K562 (cell line): ENCODE results near the gene FEN1. TPM values are rescaled to one million over a fixed set of nuclear protein-coding genes. Genes with fewer than 3 reads are reported as not detected.

ENCODE experiments used
- ATAC-seq: fragments of 200-7000 bp; cut with Tn5 transposase; 3 replicates; pipeline ENCODE4 v1.9.1; 2020; ENCODE audit warnings: moderate library complexity
- BruUV-seq: library from RNA; stranded (reverse); fragments of 400-500 nt; replicated peaks from 2 replicates; lab custom pipeline; 2021; lab: Mats Ljungman, UMichigan
- CTCF ChIA-PET: fragments of 300-600 bp; formaldehyde crosslinking; extraction: SDS; loops from one replicate; lab custom pipeline; 2021; ENCODE audit warnings: low intra/inter-chr PET ratio; lab: Yijun Ruan, JAX
- POLR2A ChIA-PET: fragments of 300-600, 350-650 bp; sonication (Branson Sonifier 250); formaldehyde crosslinking; extraction: SDS; loops from one replicate; lab custom pipeline; 2021; ENCODE audit warnings: antibody characterized with exemption, inconsistent platforms; lab: Yijun Ruan, JAX
- DNase-seq, 4 experiments: peaks; one replicate each; pipeline versions ENCODE4 v3.0.0 to v3.0.0-alpha.2; 2011 to 2018; ENCODE audit warnings: low spot score in 3 of 4, mixed read lengths in 3 of 4; ENCODE audit errors: extremely low read depth in 1 of 4
- FAIRE-seq: peaks from 2 replicates; lab custom pipeline; 2011; peaks lifted over from hg19 to GRCh38; lab: Jason Lieb, UNC
- H2AFZ ChIP-seq: 2 replicates; pipeline ENCODE4 v1.6.0; 2011; ENCODE audit warnings: low read depth, low read length, control low read depth, inconsistent platforms
- H3K27ac ChIP-seq: fragments of 200-600 bp; 3 replicates; pipeline ENCODE4 v1.8.0; 2011; ENCODE audit warnings: low read depth, mild to moderate bottlenecking, control low read depth, inconsistent platforms, low read length, moderate library complexity, mixed read lengths; ENCODE audit errors: extremely low read depth
- H3K27me3 ChIP-seq, 2 experiments: fragments of 300-600 bp in 1 of 2; 2 replicates in 1 of 2; 3 replicates in 1 of 2; pipeline versions ENCODE4 v1.6.0 to v1.8.0; 2011; ENCODE audit warnings: inconsistent platforms in 2 of 2, low read length in 2 of 2, mild to moderate bottlenecking in 1 of 2, mixed read lengths in 1 of 2, moderate library complexity in 1 of 2; ENCODE audit not compliant: control insufficient read depth in 2 of 2, insufficient read depth in 2 of 2
- H3K36me3 ChIP-seq: fragments of 300-600 bp; 3 replicates; pipeline ENCODE4 v1.8.0; 2011; ENCODE audit warnings: mild to moderate bottlenecking, low read length, inconsistent platforms; ENCODE audit not compliant: control insufficient read depth, insufficient read depth
- H3K4me1 ChIP-seq, 2 experiments: fragments of 200-600 bp in 1 of 2; replicated peaks in 1 of 2; 2 replicates in 1 of 2; 3 replicates in 1 of 2; pipeline versions ENCODE4 v1.5.1 to v1.8.0; 2011; ENCODE audit warnings: inconsistent platforms in 2 of 2, low read length in 2 of 2, mild to moderate bottlenecking in 1 of 2, mixed read lengths in 1 of 2, moderate library complexity in 1 of 2; ENCODE audit not compliant: control insufficient read depth in 2 of 2, insufficient read depth in 2 of 2
- H3K4me2 ChIP-seq: 2 replicates; pipeline ENCODE4 v1.6.1; 2011; ENCODE audit warnings: low read length, control low read depth, inconsistent platforms, mixed read lengths; ENCODE audit not compliant: insufficient read depth
- H3K4me3 ChIP-seq: fragments of 200-600 bp; sonication (generic), shearing (Covaris generic); 2 replicates; pipeline ENCODE4 v1.5.1; 2016; ENCODE audit warnings: control low read depth, inconsistent platforms
- H3K79me2 ChIP-seq: fragments of 200-600 bp; 3 replicates; pipeline ENCODE4 v1.8.0; 2011; ENCODE audit warnings: low read length, inconsistent platforms; ENCODE audit not compliant: control insufficient read depth, insufficient read depth
- H3K9ac ChIP-seq, 2 experiments: 2 replicates each; pipeline versions ENCODE4 v1.6.0 to v1.6.1; 2011; ENCODE audit warnings: low read depth in 2 of 2, low read length in 2 of 2, control low read depth in 1 of 2, inconsistent platforms in 1 of 2, mild to moderate bottlenecking in 1 of 2, mixed read lengths in 1 of 2; ENCODE audit not compliant: insufficient read depth in 1 of 2
- H3K9me1 ChIP-seq: one replicate; pipeline ENCODE4 v1.6.0; 2011; ENCODE audit warnings: inconsistent platforms, mild to moderate bottlenecking, low read length, moderate library complexity; ENCODE audit not compliant: control insufficient read depth, insufficient read depth
- H3K9me3 ChIP-seq: replicated peaks from 2 replicates; pipeline ENCODE4 v1.5.1; 2011; ENCODE audit warnings: low read depth, low read length, inconsistent platforms; ENCODE audit not compliant: control insufficient read depth, insufficient read depth
- H4K20me1 ChIP-seq: replicated peaks from 2 replicates; pipeline ENCODE4 v1.6.1; 2011; ENCODE audit warnings: low read length, inconsistent platforms, mixed read lengths; ENCODE audit not compliant: control insufficient read depth, insufficient read depth
- BCLAF1 ChIP-seq, 2 experiments: fragments of 450-650 bp in 1 of 2; IDR thresholded peaks; 2 replicates each; pipeline ENCODE4 v1.6.1; 2011 to 2017; ENCODE audit warnings: low read depth in 2 of 2, antibody characterized with exemption in 1 of 2, borderline replicate concordance in 1 of 2, low read length in 1 of 2, mild to moderate bottlenecking in 1 of 2, mixed read lengths in 1 of 2; ENCODE audit not compliant: control insufficient read depth in 1 of 2
- CUX1 ChIP-seq: fragments of 200-800 bp; sonication (Bioruptor generic); IDR thresholded peaks from 2 replicates; pipeline ENCODE4 v1.6.1; 2016; ENCODE audit warnings: missing genetic modification characterization, missing compliant biosample characterization
- DPF2 ChIP-seq: fragments of 450-650 bp; IDR thresholded peaks from 2 replicates; pipeline ENCODE4 v1.6.1; 2016
- FOS ChIP-seq: IDR thresholded peaks from 3 replicates; pipeline ENCODE4 v1.6.1; 2011; ENCODE audit not compliant: insufficient read length; ENCODE audit errors: extremely low read depth
- HMG20A ChIP-seq: fragments of 450-650 bp; formaldehyde crosslinking; conservative IDR thresholded peaks from 2 replicates; pipeline ENCODE4 v1.4.0; 2020; ENCODE audit warnings: mild to moderate bottlenecking, mixed read lengths
- POLR2H ChIP-seq: IDR thresholded peaks from 2 replicates; pipeline ENCODE4 v1.6.1; 2016; ENCODE audit warnings: missing genetic modification characterization, low read depth, mild to moderate bottlenecking, control low read depth, missing compliant biosample characterization, moderate library complexity
- SMAD3 ChIP-seq: fragments of 450-650 bp; formaldehyde crosslinking; conservative IDR thresholded peaks from 2 replicates; pipeline ENCODE4 v1.4.0; 2020; ENCODE audit warnings: mild to moderate bottlenecking
- ZNF592 ChIP-seq: fragments of 450-650 bp; IDR thresholded peaks from 2 replicates; pipeline ENCODE4 v1.6.1; 2017; ENCODE audit warnings: antibody characterized with exemption, mild to moderate bottlenecking
- ZNF75A ChIP-seq: fragments of 450-650 bp; formaldehyde crosslinking; IDR thresholded peaks from 2 replicates; pipeline ENCODE4 v1.4.0; 2020; ENCODE audit warnings: mild to moderate bottlenecking
- WGBS: fragments of 100-300 bp; shearing (Covaris generic); methylation state at CpG from one replicate; pipeline ENCODE4 v1.1.6; 2016; ENCODE audit warnings: low coverage, mixed read lengths; ENCODE audit not compliant: insufficient coverage; ENCODE audit errors: missing lambda C conversion rate; 5-methylcytosine and 5-hydroxymethylcytosine counted together
- in situ Hi-C: fragments of 300-500 bp; cut with MboI; formaldehyde crosslinking; loops from 4 replicates; pipeline ENCODE4 v1.15.0; 2018; ENCODE audit warnings: inconsistent platforms, mixed read lengths
- intact Hi-C: fragments of 100-400 bp; cut with micrococcal nuclease; formaldehyde crosslinking; loops from 2 replicates; pipeline ENCODE4 v1.14.2; 2022
- polyA plus RNA-seq, 8 experiments: library from polyadenylated mRNA; depleted of rRNA in 4 of 8; stranded (reverse) in 5 of 8; unstranded in 3 of 8; fragments of >200 nt; fragmentation: Nextera tagmentation in 2 of 8; fragmentation: Illumina TruSeq in 1 of 8; extraction: Ambion mirVana in 2 of 8; extraction: Trizol in 1 of 8; gene quantifications; 2 replicates each; pipeline versions ENCODE4 v1.2.1 to v1.2.3, GENCODE V29; 2011 to 2014; ENCODE audit warnings: inconsistent platforms in 1 of 8, missing spikeins in 1 of 8
- total RNA-seq, 7 experiments: library from RNA; depleted of rRNA in 6 of 7; stranded (reverse); fragments of >200 nt in 6 of 7; fragmentation: Illumina TruSeq in 2 of 7; extraction: Trizol in 2 of 7; gene quantifications; 2 replicates each; pipeline versions ENCODE4 v1.2.1 to v1.2.3, GENCODE V29; 2011 to 2021; ENCODE audit warnings: low replicate concordance in 1 of 7

Gene FEN1
- total and polyA plus RNA-seq, 9 of the 15 experiments (the other 6 are each of a cell fraction or from before 2014, with no cell fraction given): 58.1 to 156 (median 137) TPM

GRCh38 chr11:61820174-61820573, 27.5 kb downstream of the FEN1 start:
- Histone ChIP-seq H3K79me2 (peaks cover 33% of the 10 kb centered on the region), H3K9ac (no peak overlapping the region), H2AFZ (no peak overlapping the region), H3K36me3 (peaks cover 11% of the 10 kb centered on the region), H3K9me3 (no peaks in the 10 kb centered on the region), H3K27me3 (no peaks in the 10 kb centered on the region; a peak in 1 of 5 replicates), H3K4me3 (no peak overlapping the region), H3K4me2 (no peak overlapping the region; the same call in 1 of the 2 replicates), H4K20me1 (no peaks in the 10 kb centered on the region), H3K9me1 (no peaks in the 10 kb centered on the region), H3K27ac (peak overlapping the region; percentile 46; the same call in 1 of the 3 replicates), H3K4me1 (peaks cover 18 to 25% of the 10 kb centered on the region in 2 experiments; a peak in 4 of 5 replicates)
- peak; percentile 19 for FAIRE-seq
- POLR2A ChIA-PET: interaction anchor here (0.7 to 1.5 kb wide), 7 partner anchors 11 to 43 kb away, joined by 3 to 5 read pairs (median 4); no protein-coding TSS in a partner anchor
- ATAC-seq: no peak
- DNase-seq: no peak
- BruUV-seq: no TSS peak
- intact Hi-C loops: no loop called here
- in situ Hi-C loops: no loop called here
- 58% methylated on average over 2 of the region's 2 CpGs for WGBS
- CTCF ChIA-PET: no interaction called here
- TF ChIP-seq ZNF75A (CRISPR knock-in tag) (no peak), DPF2 (peak; percentile 34; the same call in 1 of the 2 replicates), FOS (no peak), ZNF592 (peak; percentile 56; the same call in 1 of the 2 replicates), BCLAF1 (IDR thresholded peaks at IDR 0.05; ENCODE audit: borderline replicate concordance in 1 of 2, control insufficient read depth in 1 of 2, low read depth in 2 of 2, low read length in 1 of 2) (no peak), HMG20A (CRISPR knock-in tag) (no peak), POLR2H (tag) (no peak), CUX1 (CRISPR knock-in tag) (no peak), SMAD3 (CRISPR knock-in tag) (no peak)
